ENCODE results near the gene THOC2.

DNA sequence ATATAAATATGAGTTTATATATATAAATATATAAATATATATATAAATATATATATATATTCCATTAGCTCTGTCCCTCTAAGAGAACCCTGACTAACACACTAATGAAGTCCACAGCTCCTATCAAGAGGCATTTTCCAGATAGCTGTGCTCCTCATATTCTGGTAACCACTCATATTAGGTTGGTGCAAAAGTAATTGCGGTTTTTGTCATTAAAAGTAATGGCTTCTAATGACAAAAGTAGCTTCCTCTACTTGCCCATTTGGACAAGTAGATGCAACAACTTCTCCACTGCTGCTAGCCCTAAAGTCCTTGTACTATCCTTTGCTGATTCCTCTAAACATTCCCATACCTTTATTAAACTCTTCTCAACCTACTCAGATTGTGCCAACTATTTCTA is 182.0 kb downstream of the THOC2 start:
- no peak for TF ChIP-seq CTCF (IDR thresholded peaks at IDR 0.05; ENCODE audit: insufficient read depth, low read length)
- TF ChIP-seq REST (IDR thresholded peaks at IDR 0.05; ENCODE audit: insufficient replicate concordance, low read depth): no peak
- TF ChIP-seq SPI1 (IDR thresholded peaks at IDR 0.05; ENCODE audit: borderline replicate concordance, low read depth): no peak
- no peak for TF ChIP-seq GABPA (IDR thresholded peaks at IDR 0.05; ENCODE audit: low read depth)
